Lung (tissue), 12 donors: ENCODE results near the gene SETD7. TPM values are rescaled to one million over a fixed set of nuclear protein-coding genes. Genes with fewer than 3 reads are reported as not detected.
A peak's percentile ranks its signal among the peaks of the same experiment; 100 is the strongest.

ENCODE experiments used
- ATAC-seq: fragments of 200-7000 bp; cut with Tn5 transposase; one replicate; pipeline ENCODE4 v1.9.1; 2020; ENCODE audit warnings: moderate number of reproducible peaks; ENCODE audit not compliant: insufficient read depth, low FRiP score
- DNase-seq, 3 donors: peaks; one replicate each; pipeline ENCODE4 v3.0.0-alpha.2; 2013 to 2017
- H3K27ac ChIP-seq, 2 donors: one replicate each; pipeline ENCODE4 v1.5.1; 2013; ENCODE audit warnings: mild to moderate bottlenecking in 2 of 2, moderate library complexity in 2 of 2, control low read depth in 1 of 2, inconsistent platforms in 1 of 2, low read depth in 1 of 2, low read length in 1 of 2
- H3K27me3 ChIP-seq, 3 donors: one replicate each; pipeline ENCODE4 v1.5.1; 2013; ENCODE audit warnings: low read length in 2 of 3; ENCODE audit not compliant: control insufficient read depth in 3 of 3, insufficient read depth in 3 of 3
- H3K36me3 ChIP-seq, 4 donors: one replicate each; pipeline ENCODE4 v1.5.1; 2013; ENCODE audit warnings: low read length in 4 of 4, mild to moderate bottlenecking in 1 of 4, moderate library complexity in 1 of 4; ENCODE audit not compliant: control insufficient read depth in 4 of 4, insufficient read depth in 4 of 4
- H3K4me1 ChIP-seq, 5 donors: one replicate each; pipeline ENCODE4 v1.5.1; 2013; ENCODE audit warnings: low read length in 5 of 5, mild to moderate bottlenecking in 2 of 5, moderate library complexity in 1 of 5; ENCODE audit not compliant: control insufficient read depth in 5 of 5, insufficient read depth in 5 of 5
- H3K4me3 ChIP-seq: one replicate; pipeline ENCODE4 v1.5.1; 2013; ENCODE audit warnings: mild to moderate bottlenecking, control low read depth, moderate library complexity
- H3K9ac ChIP-seq, 2 donors: one replicate each; pipeline ENCODE4 v1.5.1; 2013; ENCODE audit warnings: low read length in 2 of 2, control low read depth in 1 of 2; ENCODE audit not compliant: insufficient read depth in 1 of 2
- H3K9me3 ChIP-seq, 4 donors: one replicate each; pipeline ENCODE4 v1.5.1; 2013; ENCODE audit warnings: low read length in 3 of 4, mild to moderate bottlenecking in 1 of 4, moderate library complexity in 1 of 4; ENCODE audit not compliant: control insufficient read depth in 4 of 4, insufficient read depth in 3 of 4
- WGBS, 2 donors: extraction: QIAGEN DNeasy Blood & Tissue Kit; methylation state at CpG; one replicate each; pipeline ENCODE4 v1.1.7; 2013; 5-methylcytosine and 5-hydroxymethylcytosine counted together
- polyA plus RNA-seq, 2 donors: library from polyadenylated mRNA; stranded (reverse); fragments of 200-250 nt; gene quantifications; one replicate each; pipeline ENCODE4 v1.2.1, GENCODE V29; 2013
- total RNA-seq, 2 donors: library from RNA; depleted of rRNA in 1 of 2; stranded (reverse); fragments of >200 nt in 1 of 2; gene quantifications; one replicate each; pipeline ENCODE4 v1.2.1, GENCODE V29; 2014 to 2021
- TF ChIP-seq, protein P1 (sequence below): IDR thresholded peaks from 2 replicates; pipeline ENCODE4 v1.5.1; 2012; ENCODE audit warnings: mild to moderate bottlenecking; ENCODE audit errors: control extremely low read depth, extremely low read depth
- donor health status: control.
- donor health status: control.
- donor health status: Bipolar disorder and iron deficiency.
- donor health status: healthy.
- donor health status: DM: yes; HTN: yes; CAD: no.

Gene SETD7
- total and polyA plus RNA-seq, 4 donors, result 8.9 to 35.7 (median 24.8) TPM

- H3K27ac ChIP-seq, result no peak overlapping the region
- no peak overlapping the region for H3K9ac ChIP-seq
- WGBS, 2 donors, result 86 to 97% methylated on average over 4 of the region's 4 CpGs
- H3K4me3 ChIP-seq, result no peak overlapping the region
- ATAC-seq (no peak), DNase-seq (peak in 1 of 3 donors; percentile 35)
- TF ChIP-seq, protein P1, sequence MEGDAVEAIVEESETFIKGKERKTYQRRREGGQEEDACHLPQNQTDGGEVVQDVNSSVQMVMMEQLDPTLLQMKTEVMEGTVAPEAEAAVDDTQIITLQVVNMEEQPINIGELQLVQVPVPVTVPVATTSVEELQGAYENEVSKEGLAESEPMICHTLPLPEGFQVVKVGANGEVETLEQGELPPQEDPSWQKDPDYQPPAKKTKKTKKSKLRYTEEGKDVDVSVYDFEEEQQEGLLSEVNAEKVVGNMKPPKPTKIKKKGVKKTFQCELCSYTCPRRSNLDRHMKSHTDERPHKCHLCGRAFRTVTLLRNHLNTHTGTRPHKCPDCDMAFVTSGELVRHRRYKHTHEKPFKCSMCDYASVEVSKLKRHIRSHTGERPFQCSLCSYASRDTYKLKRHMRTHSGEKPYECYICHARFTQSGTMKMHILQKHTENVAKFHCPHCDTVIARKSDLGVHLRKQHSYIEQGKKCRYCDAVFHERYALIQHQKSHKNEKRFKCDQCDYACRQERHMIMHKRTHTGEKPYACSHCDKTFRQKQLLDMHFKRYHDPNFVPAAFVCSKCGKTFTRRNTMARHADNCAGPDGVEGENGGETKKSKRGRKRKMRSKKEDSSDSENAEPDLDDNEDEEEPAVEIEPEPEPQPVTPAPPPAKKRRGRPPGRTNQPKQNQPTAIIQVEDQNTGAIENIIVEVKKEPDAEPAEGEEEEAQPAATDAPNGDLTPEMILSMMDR, result no peak
- no peaks in the 10 kb centered on the region for H3K36me3 ChIP-seq
- H3K27me3 ChIP-seq, result no peaks in the 10 kb centered on the region
- H3K4me1 ChIP-seq, result peaks cover 0 to 5% (median 0%) of the 10 kb centered on the region in 5 donors
- H3K9me3 ChIP-seq, result no peaks in the 10 kb centered on the region
These were observed 31.4 kb upstream of the SETD7 start for GRCh38 chr4:139587446-139587845.

GRCh38 chr4:139585473-139585872 lies 29.5 kb upstream of the SETD7 start:
- TF ChIP-seq, protein P1, result no peak
- WGBS, 2 donors, result 71 to 87% methylated on average over 4 of the region's 4 CpGs
- Histone ChIP-seq H3K9ac (no peak overlapping the region), H3K4me3 (no peak overlapping the region), H3K36me3 (no peaks in the 10 kb centered on the region), H3K27ac (no peak overlapping the region), H3K4me1 (peaks cover 0 to 5% (median 0%) of the 10 kb centered on the region in 5 donors), H3K9me3 (no peaks in the 10 kb centered on the region), H3K27me3 (no peaks in the 10 kb centered on the region)
- DNase-seq, result peak in 2 of 3 donors; percentile 24 to 44
- ATAC-seq, result no peak

GRCh38 chr4:139584784-139585183 lies 28.8 kb upstream of the SETD7 start:
- no peaks in the 10 kb centered on the region for H3K9me3 ChIP-seq
- H3K9ac ChIP-seq, result no peak overlapping the region
- no peak overlapping the region for H3K4me3 ChIP-seq
- peaks cover 0 to 5% (median 0%) of the 10 kb centered on the region in 5 donors for H3K4me1 ChIP-seq
- H3K27ac ChIP-seq, result no peak overlapping the region
- TF ChIP-seq, protein P1, result no peak
- 70 to 95% methylated on average over 2 of the region's 2 CpGs for WGBS, 2 donors
- H3K36me3 ChIP-seq, result no peaks in the 10 kb centered on the region
- no peaks in the 10 kb centered on the region for H3K27me3 ChIP-seq
- DNase-seq (no peak), ATAC-seq (no peak)

- WGBS, 2 donors, result 91 to 94% methylated on average over 2 of the region's 2 CpGs
- no peaks in the 10 kb centered on the region for H3K9me3 ChIP-seq
These were observed 28.0 kb upstream of the SETD7 start for GRCh38 chr4:139584013-139584412.

More at GRCh38 chr4:139584013-139584412, 28.0 kb upstream of the SETD7 start:
- Histone ChIP-seq H3K36me3 (no peaks in the 10 kb centered on the region), H3K27me3 (no peaks in the 10 kb centered on the region), H3K9ac (no peak overlapping the region), H3K4me3 (no peak overlapping the region), H3K4me1 (peaks cover 0 to 5% (median 0%) of the 10 kb centered on the region in 5 donors), H3K27ac (no peak overlapping the region)
- ATAC-seq (no peak), DNase-seq (no peak)
- TF ChIP-seq, protein P1, result no peak
